NCI-H146 treated with DMSO at 0.1 percent for 48 hours (cell line): ENCODE data around the gene PRPSAP2.
"Not testable (repeated sequence)": the region's sequence is repeated elsewhere in the genome, so short reads cannot be mapped to it uniquely, and the experiment has no call there.

Experiments used
- DNase-seq: peaks from one replicate; lab custom pipeline; 2025; ENCODE audit not compliant: unreplicated experiment; lab: John Stamatoyannopoulos, UW

PRPSAP2 gene

GRCh38 chr17:18937981-18938691, 80.2 kb downstream of the PRPSAP2 start:
- peak; percentile 4 for DNase-seq

GRCh38 chr17:18938692-18939023, 80.7 kb downstream of the PRPSAP2 start:
- DNase-seq, result no peak

- DNase-seq, result no peak
Observed at GRCh38 chr17:18944646-18945045, 86.7 kb downstream of the PRPSAP2 start.

- no peak for DNase-seq
Observed at GRCh38 chr17:18946536-18946935, 88.6 kb downstream of the PRPSAP2 start.

GRCh38 chr17:18947866-18948265, 89.9 kb downstream of the PRPSAP2 start:
- no peak for DNase-seq

GRCh38 chr17:18948476-18949006, 90.6 kb downstream of the PRPSAP2 start:
- DNase-seq, result no peak

- DNase-seq, result no peak
Observed at GRCh38 chr17:18949566-18949965, 91.6 kb downstream of the PRPSAP2 start.

GRCh38 chr17:18950346-18950745, 92.4 kb downstream of the PRPSAP2 start:
- DNase-seq, result no peak

GRCh38 chr17:18950944-18951905, 93.3 kb downstream of the PRPSAP2 start:
- DNase-seq, result no peak

GRCh38 chr17:18951941-18952842, 94.3 kb downstream of the PRPSAP2 start, which contains the start of gene SLC5A10:
SLC5A10 (plus strand) TSS chr17:18952165; CDS start chr17:18952206, 41 bp downstream.
- no peak for DNase-seq

- DNase-seq, result no peak
Observed at GRCh38 chr17:18953231-18953728, 95.3 kb downstream of the PRPSAP2 start.

GRCh38 chr17:18954321-18954720, 96.4 kb downstream of the PRPSAP2 start:
- no peak for DNase-seq

- no peak for DNase-seq
Observed at GRCh38 chr17:18955009-18955408, 97.1 kb downstream of the PRPSAP2 start.

GRCh38 chr17:18956021-18956420, 98.1 kb downstream of the PRPSAP2 start:
- DNase-seq, result not testable (repeated sequence)

- no peak for DNase-seq
Observed at GRCh38 chr17:18956581-18956980, 98.7 kb downstream of the PRPSAP2 start.

- DNase-seq, result no peak
Observed at GRCh38 chr17:18957831-18958230, 99.9 kb downstream of the PRPSAP2 start.

- no peak for DNase-seq
Observed at GRCh38 chr17:18958611-18959010, 100.7 kb downstream of the PRPSAP2 start.

- no peak for DNase-seq
Observed at GRCh38 chr17:18959071-18959844, 101.3 kb downstream of the PRPSAP2 start.

GRCh38 chr17:18959845-18960240, 101.9 kb downstream of the PRPSAP2 start:
- no peak for DNase-seq

- no peak for DNase-seq
Observed at GRCh38 chr17:18960241-18960665, 102.3 kb downstream of the PRPSAP2 start.
